ENCODE measurements around the gene TEX44.

The TEX44 gene

DNA sequence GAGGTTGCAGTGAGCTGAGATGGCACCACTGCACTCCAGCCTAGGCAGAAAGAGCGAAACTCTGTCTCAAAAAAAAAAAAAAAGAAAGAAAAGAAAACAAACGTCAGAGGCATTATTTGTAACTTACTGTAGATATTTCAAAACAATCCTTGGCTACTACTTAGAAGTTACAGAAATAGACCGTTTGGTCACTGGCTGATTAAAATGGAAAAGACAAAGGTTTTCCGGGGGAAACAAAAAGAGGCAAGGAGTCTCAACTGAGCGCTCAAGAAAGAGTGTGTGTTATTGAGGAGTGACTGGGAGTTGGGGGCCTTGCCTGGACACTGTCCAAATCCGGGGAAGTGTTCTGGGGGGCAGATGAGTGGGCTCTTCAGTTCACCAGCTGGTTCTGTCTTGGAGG, 47.6 kb downstream of the TEX44 start:
- no CpG with 5 or more reads among the region's 6 CpGs for WGBS (ENCODE audit: insufficient coverage, insufficient read length)

DNA sequence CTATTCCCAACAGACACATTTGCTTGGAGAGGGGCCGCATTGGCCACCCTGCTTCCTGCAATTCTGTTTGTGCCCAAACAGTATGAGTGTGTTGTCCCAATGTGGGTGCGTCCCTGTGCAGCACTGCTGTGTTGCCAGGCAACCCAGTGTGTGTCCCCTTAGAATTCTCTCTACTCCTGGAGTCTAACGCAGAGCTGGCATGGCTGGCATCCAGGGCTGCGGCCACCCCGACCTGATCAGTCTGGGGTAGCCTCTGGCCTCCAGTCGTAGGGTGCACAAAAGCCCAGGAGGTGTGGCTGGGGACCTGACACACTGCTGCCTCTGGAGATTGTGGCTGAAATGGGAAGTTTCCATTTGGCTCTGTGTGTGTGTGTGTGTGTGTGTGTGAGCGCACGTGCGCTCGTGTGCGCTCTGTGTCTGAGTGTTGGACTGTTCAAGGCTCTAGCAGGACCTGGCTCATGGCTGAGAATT, 48.0 kb downstream of the TEX44 start:
- no peaks in the 10 kb centered on the region for H3K27me3 ChIP-seq (ENCODE audit: control insufficient read depth, insufficient read depth, low read length)
- H3K4me3 ChIP-seq (ENCODE audit: low read length) = no peak overlapping the region
- no CpG with 5 or more reads among the region's 11 CpGs for WGBS (ENCODE audit: insufficient coverage, insufficient read length)
- H3K27ac ChIP-seq (ENCODE audit: low read length) = no peak overlapping the region
- H3K4me1 ChIP-seq (ENCODE audit: control insufficient read depth, insufficient read depth, low read length) = no peaks in the 10 kb centered on the region
- no peak for DNase-seq (ENCODE audit: low read depth, low spot score)
- no peaks in the 10 kb centered on the region for H3K9me3 ChIP-seq (ENCODE audit: control insufficient read depth, insufficient read depth, low read length)
- no peaks in the 10 kb centered on the region for H3K36me3 ChIP-seq (ENCODE audit: control insufficient read depth, insufficient read depth, low read length)

More for the DNA sequence above, 47.6 kb downstream of the TEX44 start:
- H3K36me3 ChIP-seq (ENCODE audit: control insufficient read depth, insufficient read depth, low read length) = no peaks in the 10 kb centered on the region
- no peak overlapping the region for H3K4me3 ChIP-seq (ENCODE audit: low read length)
- no peaks in the 10 kb centered on the region for H3K9me3 ChIP-seq (ENCODE audit: control insufficient read depth, insufficient read depth, low read length)
- no peak for DNase-seq (ENCODE audit: low read depth, low spot score)
- no peaks in the 10 kb centered on the region for H3K27me3 ChIP-seq (ENCODE audit: control insufficient read depth, insufficient read depth, low read length)
- H3K4me1 ChIP-seq (ENCODE audit: control insufficient read depth, insufficient read depth, low read length) = no peaks in the 10 kb centered on the region
- no peak overlapping the region for H3K27ac ChIP-seq (ENCODE audit: low read length)

DNA sequence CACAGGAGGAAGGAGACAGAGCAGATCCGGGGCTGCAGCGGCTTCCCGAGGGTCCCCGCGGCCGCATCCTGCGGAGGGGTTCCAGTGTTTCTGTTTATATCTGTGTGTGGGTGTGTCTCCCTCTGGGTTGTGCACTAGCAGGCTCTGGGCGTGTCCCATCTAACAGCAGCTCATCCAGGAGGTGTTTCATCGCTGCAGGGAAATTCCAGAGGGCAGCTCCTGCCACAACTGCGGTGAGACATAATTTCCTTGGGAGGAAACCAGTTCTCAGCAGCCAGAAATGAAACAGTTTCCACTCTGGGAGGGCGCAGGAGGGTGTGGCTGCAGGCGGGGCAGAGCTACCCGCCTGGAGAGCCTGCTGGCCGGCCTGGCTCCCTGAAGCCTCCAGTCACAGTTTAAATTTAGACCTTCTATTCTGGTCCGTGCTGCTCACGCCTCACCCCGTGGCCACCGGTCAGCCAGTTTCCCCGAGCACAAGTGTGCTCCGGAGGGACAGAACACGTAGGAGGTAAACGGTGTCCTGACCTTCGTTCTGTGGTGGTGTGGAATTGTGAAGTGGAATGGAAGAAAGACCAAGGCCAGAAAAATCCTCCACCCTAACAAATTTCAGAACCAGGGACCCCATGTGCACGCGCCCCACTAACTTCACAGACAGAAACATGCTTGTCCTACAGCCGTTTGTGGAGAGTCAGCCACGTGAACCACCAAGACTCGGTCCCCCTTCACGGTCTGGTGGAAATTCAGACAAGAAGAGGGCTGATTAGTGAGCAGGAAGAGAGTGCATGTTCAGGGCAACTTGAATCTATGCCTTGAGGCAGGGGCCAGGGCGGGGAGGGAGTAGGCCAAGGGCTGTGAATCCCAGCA, 50.2 kb downstream of the TEX44 start:
- H3K27me3 ChIP-seq (ENCODE audit: control insufficient read depth, insufficient read depth, low read length) = no peaks in the 10 kb centered on the region
- no peaks in the 10 kb centered on the region for H3K4me1 ChIP-seq (ENCODE audit: control insufficient read depth, insufficient read depth, low read length)
- H3K27ac ChIP-seq (ENCODE audit: low read length) = no peak overlapping the region
- no CpG with 5 or more reads among the region's 30 CpGs for WGBS (ENCODE audit: insufficient coverage, insufficient read length)
- no peaks in the 10 kb centered on the region for H3K36me3 ChIP-seq (ENCODE audit: control insufficient read depth, insufficient read depth, low read length)
- no peak overlapping the region for H3K4me3 ChIP-seq (ENCODE audit: low read length)
- H3K9me3 ChIP-seq (ENCODE audit: control insufficient read depth, insufficient read depth, low read length) = no peaks in the 10 kb centered on the region
- DNase-seq (ENCODE audit: low read depth, low spot score) = no peak

DNA sequence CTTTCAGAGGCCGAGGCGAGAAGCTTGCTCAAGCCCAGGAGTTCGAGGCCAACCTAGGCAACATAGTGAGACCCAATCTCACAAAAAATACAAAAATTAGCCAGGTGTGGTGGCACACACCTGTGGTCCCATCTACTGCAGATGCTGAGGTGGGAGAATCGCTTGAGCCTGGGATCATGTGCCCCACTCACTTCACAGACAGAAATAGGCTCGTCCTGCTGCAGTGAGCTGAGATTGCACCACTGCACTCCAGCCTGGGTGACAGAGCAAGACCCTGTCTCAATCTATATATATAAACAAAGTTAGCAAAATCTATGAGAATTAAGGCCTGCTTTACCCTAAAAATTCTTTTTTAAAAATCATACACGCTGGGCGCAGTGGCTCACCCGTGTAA, 50.8 kb downstream of the TEX44 start:
- WGBS (ENCODE audit: insufficient coverage, insufficient read length) = no CpG with 5 or more reads among the region's 8 CpGs
- H3K4me1 ChIP-seq (ENCODE audit: control insufficient read depth, insufficient read depth, low read length) = no peaks in the 10 kb centered on the region
- H3K36me3 ChIP-seq (ENCODE audit: control insufficient read depth, insufficient read depth, low read length) = no peaks in the 10 kb centered on the region
- H3K27me3 ChIP-seq (ENCODE audit: control insufficient read depth, insufficient read depth, low read length) = no peaks in the 10 kb centered on the region
- no peak overlapping the region for H3K4me3 ChIP-seq (ENCODE audit: low read length)
- no peak overlapping the region for H3K27ac ChIP-seq (ENCODE audit: low read length)
- DNase-seq (ENCODE audit: low read depth, low spot score) = no peak
- no peaks in the 10 kb centered on the region for H3K9me3 ChIP-seq (ENCODE audit: control insufficient read depth, insufficient read depth, low read length)

Data from iPS DF 6.9 (cell line).